Liver (tissue), 9 donors: ENCODE results near the gene CEP126. TPM values are rescaled to one million over a fixed set of nuclear protein-coding genes. Genes with fewer than 3 reads are reported as not detected.

Experiments used
- DNase-seq: peaks from one replicate; pipeline ENCODE4 v3.0.0-alpha.2; 2017; ENCODE audit warnings: low spot score
- H3K27ac ChIP-seq, 2 donors: one replicate each; pipeline ENCODE4 v1.7.0; 2013; ENCODE audit warnings: inconsistent platforms in 2 of 2, low read length in 2 of 2, control low read depth in 1 of 2, low read depth in 1 of 2, mild to moderate bottlenecking in 1 of 2
- H3K27me3 ChIP-seq, 4 donors: one replicate each; pipeline versions ENCODE4 v1.6.1 to v1.7.0; 2013; ENCODE audit warnings: low read length in 3 of 4, inconsistent platforms in 1 of 4, mild to moderate bottlenecking in 1 of 4, moderate library complexity in 1 of 4; ENCODE audit not compliant: control insufficient read depth in 4 of 4, insufficient read depth in 4 of 4
- H3K36me3 ChIP-seq, 4 donors: one replicate each; pipeline versions ENCODE4 v1.6.1 to v1.7.0; 2013; ENCODE audit warnings: low read length in 3 of 4, mild to moderate bottlenecking in 3 of 4, low read depth in 1 of 4, moderate library complexity in 1 of 4; ENCODE audit not compliant: control insufficient read depth in 4 of 4, insufficient read depth in 3 of 4
- H3K4me1 ChIP-seq, 4 donors: one replicate each; pipeline versions ENCODE4 v1.6.1 to v1.7.0; 2013; ENCODE audit warnings: low read length in 3 of 4, mild to moderate bottlenecking in 3 of 4, moderate library complexity in 1 of 4; ENCODE audit not compliant: control insufficient read depth in 4 of 4, insufficient read depth in 4 of 4
- H3K4me3 ChIP-seq, 3 donors: one replicate each; pipeline versions ENCODE4 v1.6.1 to v1.7.0; 2013; ENCODE audit warnings: low read length in 3 of 3, control low read depth in 1 of 3, low read depth in 1 of 3, mild to moderate bottlenecking in 1 of 3
- H3K9ac ChIP-seq, 2 donors: one replicate each; pipeline ENCODE4 v1.7.0; 2013; ENCODE audit warnings: low read length in 2 of 2, mild to moderate bottlenecking in 2 of 2, moderate library complexity in 2 of 2, control low read depth in 1 of 2, low read depth in 1 of 2
- H3K9me3 ChIP-seq, 4 donors: one replicate each; pipeline versions ENCODE4 v1.6.1 to v1.7.0; 2013; ENCODE audit warnings: low read length in 3 of 4; ENCODE audit not compliant: control insufficient read depth in 4 of 4
- ATF3 ChIP-seq: IDR thresholded peaks from 2 replicates; pipeline ENCODE4 v1.6.1; 2016; ENCODE audit warnings: antibody characterized with exemption
- EGR1 ChIP-seq, 2 donors: IDR thresholded peaks; 2 replicates each; pipeline ENCODE4 v1.6.1; 2016 to 2018; ENCODE audit warnings: antibody characterized with exemption in 2 of 2, low read depth in 2 of 2
- FOXA1 ChIP-seq: IDR thresholded peaks from 2 replicates; pipeline ENCODE4 v1.6.1; 2016; ENCODE audit warnings: antibody characterized with exemption
- FOXA2 ChIP-seq: IDR thresholded peaks from 2 replicates; pipeline ENCODE4 v1.6.1; 2016; ENCODE audit warnings: antibody characterized with exemption
- GABPA ChIP-seq, 2 donors: IDR thresholded peaks in 1 of 2; conservative IDR thresholded peaks in 1 of 2; 2 replicates each; pipeline ENCODE4 v1.6.1; 2016; ENCODE audit warnings: antibody characterized with exemption in 2 of 2, mild to moderate bottlenecking in 1 of 2, moderate library complexity in 1 of 2
- HNF4A ChIP-seq, 2 donors: conservative IDR thresholded peaks; 2 replicates each; pipeline ENCODE4 v1.6.1; 2016; ENCODE audit warnings: antibody characterized with exemption in 2 of 2, mild to moderate bottlenecking in 2 of 2
- HNF4G ChIP-seq: IDR thresholded peaks from 2 replicates; pipeline ENCODE4 v1.6.1; 2016; ENCODE audit warnings: antibody characterized with exemption
- JUND ChIP-seq, 2 donors: IDR thresholded peaks; 2 replicates each; pipeline ENCODE4 v1.6.1; 2016; ENCODE audit warnings: antibody characterized with exemption in 2 of 2
- NR2F2 ChIP-seq: IDR thresholded peaks from 2 replicates; pipeline ENCODE4 v1.6.1; 2016; ENCODE audit warnings: antibody characterized with exemption
- RAD21 ChIP-seq, 2 donors: IDR thresholded peaks; 2 replicates each; pipeline ENCODE4 v1.6.1; 2016; ENCODE audit warnings: antibody characterized with exemption in 2 of 2, mild to moderate bottlenecking in 2 of 2
- RXRA ChIP-seq, 2 donors: IDR thresholded peaks; 2 replicates each; pipeline ENCODE4 v1.6.1; 2017 to 2018; ENCODE audit warnings: antibody characterized with exemption in 2 of 2, mild to moderate bottlenecking in 1 of 2
- SP1 ChIP-seq: IDR thresholded peaks from 2 replicates; pipeline ENCODE4 v1.6.1; 2018; ENCODE audit warnings: antibody characterized with exemption, mild to moderate bottlenecking
- TAF1 ChIP-seq: conservative IDR thresholded peaks from 2 replicates; pipeline ENCODE4 v1.6.1; 2016; ENCODE audit warnings: antibody characterized with exemption, mild to moderate bottlenecking
- YY1 ChIP-seq: IDR thresholded peaks from 2 replicates; pipeline ENCODE4 v1.6.1; 2016; ENCODE audit warnings: antibody characterized with exemption, mild to moderate bottlenecking
- WGBS: extraction: QIAGEN DNeasy Blood & Tissue Kit; methylation state at CpG from one replicate; pipeline ENCODE4 v1.1.7; 2013; 5-methylcytosine and 5-hydroxymethylcytosine counted together
- polyA plus RNA-seq, 2 donors: library from polyadenylated mRNA; stranded (reverse) in 1 of 2; unstranded in 1 of 2; fragments of 200-250 nt in 1 of 2; fragments of >200 nt in 1 of 2; fragmentation: Nextera tagmentation in 1 of 2; extraction: Ambion mirVana in 1 of 2; gene quantifications; one replicate each; pipeline versions ENCODE4 v1.2.1 to v1.2.3, GENCODE V29; 2013 to 2015
- total RNA-seq, 2 donors: library from RNA; depleted of rRNA; stranded (reverse); fragments of >200 nt; gene quantifications; one replicate each; pipeline ENCODE4 v1.2.3, GENCODE V29; 2014
- TF ChIP-seq, protein P1 (sequence below): fragments of 150-350 bp; IDR thresholded peaks from 2 replicates; pipeline ENCODE4 v1.5.1; 2017; ENCODE audit warnings: improper control_type of control experiment, low read depth, low read length; ENCODE audit not compliant: missing input control
- TF ChIP-seq, protein P2 (sequence below): IDR thresholded peaks from 2 replicates; pipeline ENCODE4 v1.6.1; 2016; ENCODE audit warnings: antibody characterized with exemption, mild to moderate bottlenecking
- TF ChIP-seq, protein P3 (sequence below): IDR thresholded peaks from 2 replicates; pipeline ENCODE4 v1.6.1; 2016; ENCODE audit warnings: antibody characterized with exemption
- TF ChIP-seq, protein P4 (sequence below): IDR thresholded peaks from 2 replicates; pipeline ENCODE4 v1.6.1; 2016; ENCODE audit warnings: antibody characterized with exemption
- donor health status: healthy.
- donor health status: healthy.
- donor health status: healthy.
- donor health status: healthy.
- donor health status: healthy.

CEP126 gene
- total and polyA plus RNA-seq, 4 donors = 0.02 to 0.75 (median 0.16) TPM

DNA sequence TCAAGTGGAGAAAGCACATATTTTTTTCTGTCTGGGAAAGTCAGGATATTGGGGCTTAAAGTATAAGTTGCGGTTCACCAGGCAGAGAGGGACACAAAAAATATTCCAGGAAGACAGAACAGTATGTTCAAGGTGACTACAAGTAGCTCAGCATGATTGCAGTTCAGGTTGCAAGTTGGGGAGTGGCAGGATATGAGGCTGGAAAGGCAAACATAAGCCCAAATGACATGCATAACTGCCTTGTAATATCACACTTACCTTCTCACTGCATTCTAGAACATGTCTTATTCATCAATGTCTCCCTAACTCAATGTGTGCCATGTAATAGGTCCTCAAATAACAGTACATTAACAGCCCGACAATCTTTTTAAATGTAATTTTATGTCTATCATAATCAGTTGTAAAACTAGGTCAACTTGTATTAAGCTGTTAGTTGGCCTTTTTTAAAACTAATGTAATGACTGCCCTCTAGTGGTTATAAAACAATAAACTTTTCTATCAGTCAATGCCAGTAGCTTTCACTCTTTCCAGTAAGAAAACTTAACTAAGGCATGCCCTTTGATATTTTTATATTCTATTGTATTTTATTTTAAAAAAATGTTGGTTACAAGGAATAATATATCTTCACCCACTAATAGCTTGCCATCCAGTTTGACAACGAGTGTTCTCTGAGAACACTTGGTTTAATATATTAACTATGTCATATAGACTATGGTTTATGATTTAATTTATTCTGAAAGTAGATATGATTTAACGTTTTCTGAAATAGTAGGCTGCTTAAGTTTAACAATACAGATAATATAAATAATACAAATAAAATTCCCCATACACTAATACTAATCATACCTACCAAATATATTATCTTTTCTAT is 93.0 kb downstream of the CEP126 start:
- no peak for DNase-seq
- no peak overlapping the region for H3K4me3 ChIP-seq
- H3K9me3 ChIP-seq = no peaks in the 10 kb centered on the region
- 24% methylated on average over 4 of the region's 4 CpGs for WGBS
- H3K27ac ChIP-seq = no peak overlapping the region
- H3K9ac ChIP-seq = no peak overlapping the region
- peaks cover 0 to 10% (median 8%) of the 10 kb centered on the region in 4 donors for H3K4me1 ChIP-seq
- no peaks in the 10 kb centered on the region for H3K36me3 ChIP-seq
- H3K27me3 ChIP-seq = peaks cover 0 to 2% (median 0%) of the 10 kb centered on the region in 4 donors
- TF ChIP-seq RAD21 (IDR thresholded peaks at IDR 0.05) = peak; percentile 84 to 85
- TF ChIP-seq JUND (IDR thresholded peaks at IDR 0.05) = no peak
- peak; percentile 5 for TF ChIP-seq SP1
- TF ChIP-seq, protein P1, sequence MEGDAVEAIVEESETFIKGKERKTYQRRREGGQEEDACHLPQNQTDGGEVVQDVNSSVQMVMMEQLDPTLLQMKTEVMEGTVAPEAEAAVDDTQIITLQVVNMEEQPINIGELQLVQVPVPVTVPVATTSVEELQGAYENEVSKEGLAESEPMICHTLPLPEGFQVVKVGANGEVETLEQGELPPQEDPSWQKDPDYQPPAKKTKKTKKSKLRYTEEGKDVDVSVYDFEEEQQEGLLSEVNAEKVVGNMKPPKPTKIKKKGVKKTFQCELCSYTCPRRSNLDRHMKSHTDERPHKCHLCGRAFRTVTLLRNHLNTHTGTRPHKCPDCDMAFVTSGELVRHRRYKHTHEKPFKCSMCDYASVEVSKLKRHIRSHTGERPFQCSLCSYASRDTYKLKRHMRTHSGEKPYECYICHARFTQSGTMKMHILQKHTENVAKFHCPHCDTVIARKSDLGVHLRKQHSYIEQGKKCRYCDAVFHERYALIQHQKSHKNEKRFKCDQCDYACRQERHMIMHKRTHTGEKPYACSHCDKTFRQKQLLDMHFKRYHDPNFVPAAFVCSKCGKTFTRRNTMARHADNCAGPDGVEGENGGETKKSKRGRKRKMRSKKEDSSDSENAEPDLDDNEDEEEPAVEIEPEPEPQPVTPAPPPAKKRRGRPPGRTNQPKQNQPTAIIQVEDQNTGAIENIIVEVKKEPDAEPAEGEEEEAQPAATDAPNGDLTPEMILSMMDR = peak; percentile 51
- no peak for TF ChIP-seq HNF4A (conservative IDR thresholded peaks at IDR 0.05)

- DNase-seq = no peak
- Histone ChIP-seq H3K9ac (no peak overlapping the region), H3K27me3 (peaks cover 0 to 2% (median 0%) of the 10 kb centered on the region in 4 donors), H3K9me3 (no peaks in the 10 kb centered on the region), H3K27ac (no peak overlapping the region), H3K36me3 (no peaks in the 10 kb centered on the region), H3K4me1 (peaks cover 0 to 10% (median 8%) of the 10 kb centered on the region in 4 donors), H3K4me3 (no peak overlapping the region)
- no peak for TF ChIP-seq FOXA1
- TF ChIP-seq RAD21 (IDR thresholded peaks at IDR 0.05) = no peak
- TF ChIP-seq RXRA (IDR thresholded peaks at IDR 0.05) = no peak
- no peak for TF ChIP-seq GABPA (IDR thresholded peaks at IDR 0.05 in 1 of 2, conservative IDR thresholded peaks at IDR 0.05 in 1 of 2)
- TF ChIP-seq YY1 = no peak
- no peak for TF ChIP-seq HNF4G
- TF ChIP-seq, protein P2, sequence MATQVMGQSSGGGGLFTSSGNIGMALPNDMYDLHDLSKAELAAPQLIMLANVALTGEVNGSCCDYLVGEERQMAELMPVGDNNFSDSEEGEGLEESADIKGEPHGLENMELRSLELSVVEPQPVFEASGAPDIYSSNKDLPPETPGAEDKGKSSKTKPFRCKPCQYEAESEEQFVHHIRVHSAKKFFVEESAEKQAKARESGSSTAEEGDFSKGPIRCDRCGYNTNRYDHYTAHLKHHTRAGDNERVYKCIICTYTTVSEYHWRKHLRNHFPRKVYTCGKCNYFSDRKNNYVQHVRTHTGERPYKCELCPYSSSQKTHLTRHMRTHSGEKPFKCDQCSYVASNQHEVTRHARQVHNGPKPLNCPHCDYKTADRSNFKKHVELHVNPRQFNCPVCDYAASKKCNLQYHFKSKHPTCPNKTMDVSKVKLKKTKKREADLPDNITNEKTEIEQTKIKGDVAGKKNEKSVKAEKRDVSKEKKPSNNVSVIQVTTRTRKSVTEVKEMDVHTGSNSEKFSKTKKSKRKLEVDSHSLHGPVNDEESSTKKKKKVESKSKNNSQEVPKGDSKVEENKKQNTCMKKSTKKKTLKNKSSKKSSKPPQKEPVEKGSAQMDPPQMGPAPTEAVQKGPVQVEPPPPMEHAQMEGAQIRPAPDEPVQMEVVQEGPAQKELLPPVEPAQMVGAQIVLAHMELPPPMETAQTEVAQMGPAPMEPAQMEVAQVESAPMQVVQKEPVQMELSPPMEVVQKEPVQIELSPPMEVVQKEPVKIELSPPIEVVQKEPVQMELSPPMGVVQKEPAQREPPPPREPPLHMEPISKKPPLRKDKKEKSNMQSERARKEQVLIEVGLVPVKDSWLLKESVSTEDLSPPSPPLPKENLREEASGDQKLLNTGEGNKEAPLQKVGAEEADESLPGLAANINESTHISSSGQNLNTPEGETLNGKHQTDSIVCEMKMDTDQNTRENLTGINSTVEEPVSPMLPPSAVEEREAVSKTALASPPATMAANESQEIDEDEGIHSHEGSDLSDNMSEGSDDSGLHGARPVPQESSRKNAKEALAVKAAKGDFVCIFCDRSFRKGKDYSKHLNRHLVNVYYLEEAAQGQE = no peak
- no peak for TF ChIP-seq HNF4A (conservative IDR thresholded peaks at IDR 0.05)
- no peak for TF ChIP-seq EGR1 (IDR thresholded peaks at IDR 0.05; ENCODE audit: low read depth in 2 of 2)
- no peak for TF ChIP-seq TAF1
- TF ChIP-seq ATF3 = no peak
- no peak for TF ChIP-seq FOXA2
- TF ChIP-seq, protein P3, sequence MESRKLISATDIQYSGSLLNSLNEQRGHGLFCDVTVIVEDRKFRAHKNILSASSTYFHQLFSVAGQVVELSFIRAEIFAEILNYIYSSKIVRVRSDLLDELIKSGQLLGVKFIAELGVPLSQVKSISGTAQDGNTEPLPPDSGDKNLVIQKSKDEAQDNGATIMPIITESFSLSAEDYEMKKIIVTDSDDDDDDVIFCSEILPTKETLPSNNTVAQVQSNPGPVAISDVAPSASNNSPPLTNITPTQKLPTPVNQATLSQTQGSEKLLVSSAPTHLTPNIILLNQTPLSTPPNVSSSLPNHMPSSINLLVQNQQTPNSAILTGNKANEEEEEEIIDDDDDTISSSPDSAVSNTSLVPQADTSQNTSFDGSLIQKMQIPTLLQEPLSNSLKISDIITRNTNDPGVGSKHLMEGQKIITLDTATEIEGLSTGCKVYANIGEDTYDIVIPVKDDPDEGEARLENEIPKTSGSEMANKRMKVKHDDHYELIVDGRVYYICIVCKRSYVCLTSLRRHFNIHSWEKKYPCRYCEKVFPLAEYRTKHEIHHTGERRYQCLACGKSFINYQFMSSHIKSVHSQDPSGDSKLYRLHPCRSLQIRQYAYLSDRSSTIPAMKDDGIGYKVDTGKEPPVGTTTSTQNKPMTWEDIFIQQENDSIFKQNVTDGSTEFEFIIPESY = no peak
- TF ChIP-seq, protein P4, sequence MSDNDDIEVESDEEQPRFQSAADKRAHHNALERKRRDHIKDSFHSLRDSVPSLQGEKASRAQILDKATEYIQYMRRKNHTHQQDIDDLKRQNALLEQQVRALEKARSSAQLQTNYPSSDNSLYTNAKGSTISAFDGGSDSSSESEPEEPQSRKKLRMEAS = no peak
- TF ChIP-seq, protein P1 = no peak
- no peak for TF ChIP-seq SP1
- no peak for TF ChIP-seq JUND (IDR thresholded peaks at IDR 0.05)
- TF ChIP-seq NR2F2 = no peak
- WGBS = 51% methylated on average over 12 of the region's 12 CpGs
These were observed 96.1 kb downstream of the CEP126 start for GRCh38 chr11:102010776-102011494.
